ENCODE measurements around the gene PAPLN. TPM values are rescaled to one million over a fixed set of nuclear protein-coding genes. Genes with fewer than 3 reads are reported as not detected.

PAPLN gene
- total RNA-seq, 2 donors from 2014 or later, result 18.4 to 20.1 TPM

DNA sequence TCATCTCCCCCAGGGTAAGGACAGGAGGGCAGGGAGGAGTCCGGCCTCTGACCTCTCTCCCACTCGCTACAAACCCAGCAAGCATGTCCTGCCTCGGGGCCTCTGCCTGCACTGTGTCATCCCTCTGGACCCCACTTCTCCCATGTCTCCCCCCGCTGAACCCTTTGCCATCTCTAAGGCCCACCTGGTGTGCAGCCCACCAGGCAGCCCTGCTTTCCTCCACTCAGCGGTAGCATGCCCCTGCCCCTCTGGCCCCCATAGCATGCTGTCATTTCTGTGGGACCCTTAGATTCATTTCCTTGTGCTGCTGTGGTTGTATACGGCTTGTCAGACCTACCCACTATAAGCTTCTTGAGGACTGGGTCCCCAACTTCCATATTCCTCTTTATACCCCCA, 17.7 kb downstream of the PAPLN start:
- Histone ChIP-seq H3K9me3 (ENCODE audit: control insufficient read depth, low read length) (no peaks in the 10 kb centered on the region), H3K27me3 (ENCODE audit: control insufficient read depth, insufficient read depth, low read length, poor library complexity, severe bottlenecking) (no peaks in the 10 kb centered on the region), H3K36me3 (ENCODE audit: control insufficient read depth, insufficient read depth, low read length) (no peaks in the 10 kb centered on the region), H3K27ac (ENCODE audit: low read depth, low read length) (no peak overlapping the region), H3K9ac (ENCODE audit: extremely low read depth, low read length, poor library complexity, severe bottlenecking) (no peak overlapping the region), H3K4me3 (ENCODE audit: low read length) (no peak overlapping the region), H3K4me1 (ENCODE audit: control insufficient read depth, insufficient read depth, low read length) (no peaks in the 10 kb centered on the region)
- Mint-ChIP-seq H3K4me1 (no peaks in the 10 kb centered on the region), H3K27ac (no peak overlapping the region), H3K9me3 (no peaks in the 10 kb centered on the region), H3K36me3 (ENCODE audit: low read depth) (peaks cover 4% of the 10 kb centered on the region), H3K4me3 (no peak overlapping the region), H3K27me3 (ENCODE audit: insufficient read depth) (no peaks in the 10 kb centered on the region)
- 75 to 93% methylated on average over 4 to 6 of the region's 6 CpGs for WGBS, 2 experiments (ENCODE audit: insufficient coverage in 1 of 2, insufficient read length in 1 of 2)
- DNase-seq, result no peak
- TF ChIP-seq CTCF (conservative IDR thresholded peaks at IDR 0.05), result no peak

GRCh38 chr14:73255693-73256225, 18.5 kb downstream of the PAPLN start:
- no peaks in the 10 kb centered on the region for H3K4me1 ChIP-seq (ENCODE audit: control insufficient read depth, insufficient read depth, low read length)

GRCh38 chr14:73258076-73258475, 20.8 kb downstream of the PAPLN start:
- 98 to 100% methylated on average over 3 to 4 of the region's 4 CpGs for WGBS, 2 experiments (ENCODE audit: insufficient coverage in 1 of 2, insufficient read length in 1 of 2)
- Mint-ChIP-seq H3K4me1 (no peaks in the 10 kb centered on the region), H3K4me3 (no peak overlapping the region), H3K36me3 (ENCODE audit: low read depth) (peaks cover 2% of the 10 kb centered on the region), H3K9me3 (no peaks in the 10 kb centered on the region), H3K27ac (no peak overlapping the region), H3K27me3 (ENCODE audit: insufficient read depth) (no peaks in the 10 kb centered on the region)
- Histone ChIP-seq H3K27ac (ENCODE audit: low read depth, low read length) (no peak overlapping the region), H3K4me1 (ENCODE audit: control insufficient read depth, insufficient read depth, low read length) (no peaks in the 10 kb centered on the region), H3K36me3 (ENCODE audit: control insufficient read depth, insufficient read depth, low read length) (no peaks in the 10 kb centered on the region), H3K4me3 (ENCODE audit: low read length) (no peak overlapping the region), H3K9ac (ENCODE audit: extremely low read depth, low read length, poor library complexity, severe bottlenecking) (no peak overlapping the region), H3K9me3 (ENCODE audit: control insufficient read depth, low read length) (no peaks in the 10 kb centered on the region), H3K27me3 (ENCODE audit: control insufficient read depth, insufficient read depth, low read length, poor library complexity, severe bottlenecking) (no peaks in the 10 kb centered on the region)
- TF ChIP-seq CTCF (conservative IDR thresholded peaks at IDR 0.05), result no peak
- DNase-seq, result no peak

More at GRCh38 chr14:73255693-73256225, 18.5 kb downstream of the PAPLN start:
- no peaks in the 10 kb centered on the region for H3K36me3 ChIP-seq (ENCODE audit: control insufficient read depth, insufficient read depth, low read length)
- H3K4me1 Mint-ChIP-seq, result no peaks in the 10 kb centered on the region
- no peaks in the 10 kb centered on the region for H3K9me3 ChIP-seq (ENCODE audit: control insufficient read depth, low read length)
- WGBS, 2 experiments (ENCODE audit: insufficient coverage in 1 of 2, insufficient read length in 1 of 2), result 89 to 100% methylated on average over 5 to 9 of the region's 9 CpGs
- no peak for DNase-seq
- H3K9ac ChIP-seq (ENCODE audit: extremely low read depth, low read length, poor library complexity, severe bottlenecking), result no peak overlapping the region
- no peaks in the 10 kb centered on the region for H3K9me3 Mint-ChIP-seq
- peaks cover 4% of the 10 kb centered on the region for H3K36me3 Mint-ChIP-seq (ENCODE audit: low read depth)
- H3K27me3 ChIP-seq (ENCODE audit: control insufficient read depth, insufficient read depth, low read length, poor library complexity, severe bottlenecking), result no peaks in the 10 kb centered on the region
- H3K27ac ChIP-seq (ENCODE audit: low read depth, low read length), result no peak overlapping the region
- H3K27ac Mint-ChIP-seq, result no peak overlapping the region
- no peak overlapping the region for H3K4me3 ChIP-seq (ENCODE audit: low read length)
- no peak overlapping the region for H3K4me3 Mint-ChIP-seq
- TF ChIP-seq CTCF (conservative IDR thresholded peaks at IDR 0.05), result no peak
- H3K27me3 Mint-ChIP-seq (ENCODE audit: insufficient read depth), result no peaks in the 10 kb centered on the region
